Lung (tissue), 12 donors: ENCODE measurements around the gene KCNIP4. TPM values are rescaled to one million over a fixed set of nuclear protein-coding genes. Genes with fewer than 3 reads are reported as not detected.

Experiments
- ATAC-seq: fragments of 200-7000 bp; cut with Tn5 transposase; one replicate; pipeline ENCODE4 v1.9.1; 2020; ENCODE audit warnings: moderate number of reproducible peaks; ENCODE audit not compliant: insufficient read depth, low FRiP score
- DNase-seq, 3 donors: peaks; one replicate each; pipeline ENCODE4 v3.0.0-alpha.2; 2013 to 2017
- H3K27ac ChIP-seq, 2 donors: one replicate each; pipeline ENCODE4 v1.5.1; 2013; ENCODE audit warnings: mild to moderate bottlenecking in 2 of 2, moderate library complexity in 2 of 2, control low read depth in 1 of 2, inconsistent platforms in 1 of 2, low read depth in 1 of 2, low read length in 1 of 2
- H3K27me3 ChIP-seq, 3 donors: one replicate each; pipeline ENCODE4 v1.5.1; 2013; ENCODE audit warnings: low read length in 2 of 3; ENCODE audit not compliant: control insufficient read depth in 3 of 3, insufficient read depth in 3 of 3
- H3K36me3 ChIP-seq, 4 donors: one replicate each; pipeline ENCODE4 v1.5.1; 2013; ENCODE audit warnings: low read length in 4 of 4, mild to moderate bottlenecking in 1 of 4, moderate library complexity in 1 of 4; ENCODE audit not compliant: control insufficient read depth in 4 of 4, insufficient read depth in 4 of 4
- H3K4me1 ChIP-seq, 5 donors: one replicate each; pipeline ENCODE4 v1.5.1; 2013; ENCODE audit warnings: low read length in 5 of 5, mild to moderate bottlenecking in 2 of 5, moderate library complexity in 1 of 5; ENCODE audit not compliant: control insufficient read depth in 5 of 5, insufficient read depth in 5 of 5
- H3K4me3 ChIP-seq: one replicate; pipeline ENCODE4 v1.5.1; 2013; ENCODE audit warnings: mild to moderate bottlenecking, control low read depth, moderate library complexity
- H3K9ac ChIP-seq, 2 donors: one replicate each; pipeline ENCODE4 v1.5.1; 2013; ENCODE audit warnings: low read length in 2 of 2, control low read depth in 1 of 2; ENCODE audit not compliant: insufficient read depth in 1 of 2
- H3K9me3 ChIP-seq, 4 donors: one replicate each; pipeline ENCODE4 v1.5.1; 2013; ENCODE audit warnings: low read length in 3 of 4, mild to moderate bottlenecking in 1 of 4, moderate library complexity in 1 of 4; ENCODE audit not compliant: control insufficient read depth in 4 of 4, insufficient read depth in 3 of 4
- CTCF ChIP-seq: IDR thresholded peaks from 2 replicates; pipeline ENCODE4 v1.5.1; 2012; ENCODE audit warnings: mild to moderate bottlenecking; ENCODE audit errors: control extremely low read depth, extremely low read depth
- WGBS, 2 donors: extraction: QIAGEN DNeasy Blood & Tissue Kit; methylation state at CpG; one replicate each; pipeline ENCODE4 v1.1.7; 2013; 5-methylcytosine and 5-hydroxymethylcytosine counted together
- polyA plus RNA-seq, 2 donors: library from polyadenylated mRNA; stranded (reverse); fragments of 200-250 nt; gene quantifications; one replicate each; pipeline ENCODE4 v1.2.1, GENCODE V29; 2013
- total RNA-seq, 2 donors: library from RNA; depleted of rRNA in 1 of 2; stranded (reverse); fragments of >200 nt in 1 of 2; gene quantifications; one replicate each; pipeline ENCODE4 v1.2.1, GENCODE V29; 2014 to 2021
- donor health status: control.
- donor health status: control.
- donor health status: Bipolar disorder and iron deficiency.
- donor health status: healthy.
- donor health status: DM: yes; HTN: yes; CAD: no.

The KCNIP4 gene
- total and polyA plus RNA-seq, 4 donors, result 0.11 TPM; not detected in 3

GRCh38 chr4:21470535-21470934 is 478.0 kb downstream of the KCNIP4 start:
- no peaks in the 10 kb centered on the region for H3K36me3 ChIP-seq
- ATAC-seq, result no peak
- H3K9me3 ChIP-seq, result no peaks in the 10 kb centered on the region
- DNase-seq, result peak; percentile 19 to 66 (median 55)
- no peak overlapping the region for H3K9ac ChIP-seq
- no peak overlapping the region for H3K4me3 ChIP-seq
- peaks cover 0 to 7% (median 0%) of the 10 kb centered on the region in 3 donors for H3K27me3 ChIP-seq
- no peak for TF ChIP-seq CTCF
- H3K4me1 ChIP-seq, result no peaks in the 10 kb centered on the region
- no peak overlapping the region for H3K27ac ChIP-seq
- WGBS, 2 donors, result 17 to 44% methylated on average over 1 of the region's 1 CpG

- H3K4me1 ChIP-seq, result no peaks in the 10 kb centered on the region
- ATAC-seq, result no peak
- no peaks in the 10 kb centered on the region for H3K36me3 ChIP-seq
- DNase-seq, result peak in 2 of 3 donors; percentile 39 to 49
- no peak overlapping the region for H3K9ac ChIP-seq
- H3K27me3 ChIP-seq, result peaks cover 0 to 4% (median 0%) of the 10 kb centered on the region in 3 donors
- H3K9me3 ChIP-seq, result no peaks in the 10 kb centered on the region
- no peak overlapping the region for H3K4me3 ChIP-seq
- no peak overlapping the region for H3K27ac ChIP-seq
- TF ChIP-seq CTCF, result no peak
- 47 to 48% methylated on average over 9 of the region's 9 CpGs for WGBS, 2 donors
These were observed 478.9 kb downstream of the KCNIP4 start for GRCh38 chr4:21469438-21470300.

GRCh38 chr4:21467551-21467950 is 481.0 kb downstream of the KCNIP4 start:
- WGBS, 2 donors, result 87% methylated on average over 4 of the region's 4 CpGs
- no peak for TF ChIP-seq CTCF
- H3K4me3 ChIP-seq, result no peak overlapping the region
- H3K36me3 ChIP-seq, result no peaks in the 10 kb centered on the region
- H3K4me1 ChIP-seq, result no peaks in the 10 kb centered on the region
- ATAC-seq (no peak), DNase-seq (no peak)
- peaks cover 0 to 4% (median 0%) of the 10 kb centered on the region in 3 donors for H3K27me3 ChIP-seq
- no peak overlapping the region for H3K27ac ChIP-seq
- no peak overlapping the region for H3K9ac ChIP-seq
- H3K9me3 ChIP-seq, result no peaks in the 10 kb centered on the region
